Caki2 (cell line): ENCODE results near the gene LIPA. TPM values are rescaled to one million over a fixed set of nuclear protein-coding genes. Genes with fewer than 3 reads are reported as not detected.
"Not testable (repeated sequence)": the region's sequence is repeated elsewhere in the genome, so short reads cannot be mapped to it uniquely, and the experiment has no call there.

Source experiments
- DNase-seq: peaks from one replicate; pipeline ENCODE4 v3.0.0-alpha.2; 2015; ENCODE audit warnings: low read depth
- in situ Hi-C: cut with HindIII; loops from 2 replicates; pipeline ENCODE4 v1.10.0; 2016; ENCODE audit warnings: low sequenced_read_pairs, low pct_unique_long_range_greater_than_20kb, mixed read lengths
- total RNA-seq: library from RNA; depleted of rRNA; stranded (reverse); fragments of >200 nt; shearing (Covaris generic); gene quantifications from 2 replicates; pipeline ENCODE4 v1.2.3, GENCODE V29; 2014; ENCODE audit warnings: low replicate concordance

The LIPA gene
- total RNA-seq, 1 experiment from 2014 or later, result 61.0 TPM

DNA sequence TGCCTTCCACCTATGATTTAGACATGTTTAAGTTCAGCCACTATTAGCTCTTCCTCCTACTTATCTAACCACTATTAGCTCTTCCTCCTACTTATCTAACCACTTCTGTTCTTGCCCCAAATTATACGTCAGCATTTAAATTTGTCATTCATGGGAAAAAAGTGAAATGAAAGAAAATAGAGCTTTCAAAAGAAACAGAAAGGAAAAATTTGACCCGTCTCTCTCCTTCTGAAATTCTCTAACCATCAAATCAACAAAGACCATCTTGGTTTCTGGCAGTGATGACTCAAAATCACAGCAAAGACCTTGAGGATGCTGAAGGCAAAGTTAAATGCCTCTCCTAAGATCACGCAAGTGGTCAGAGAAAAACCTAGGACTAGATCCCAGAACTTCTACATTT lies 2.6 kb downstream of the LIPA start:
- DNase-seq, result no peak
- in situ Hi-C loops, result no loop called here

DNA sequence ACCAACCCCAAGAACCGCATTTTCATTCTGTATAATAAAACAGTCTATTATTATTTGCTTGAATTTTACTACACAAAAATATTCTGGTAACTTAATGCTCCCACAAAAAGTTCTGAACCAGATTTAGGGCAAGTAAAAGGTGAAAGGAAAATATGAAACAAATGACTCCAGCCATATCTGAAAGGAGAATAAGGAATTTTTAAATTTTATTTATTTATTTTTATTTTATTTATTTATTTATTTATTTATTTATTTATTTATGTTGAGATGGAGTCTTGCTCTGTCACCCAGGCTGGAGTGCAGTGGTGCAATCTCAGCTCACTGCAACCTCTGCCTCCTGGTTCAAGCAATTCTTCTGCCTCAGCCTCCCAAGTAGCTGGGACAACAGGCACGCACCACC lies 4.0 kb downstream of the LIPA start:
- in situ Hi-C loops, DNase-seq: not testable (repeated sequence)

DNA sequence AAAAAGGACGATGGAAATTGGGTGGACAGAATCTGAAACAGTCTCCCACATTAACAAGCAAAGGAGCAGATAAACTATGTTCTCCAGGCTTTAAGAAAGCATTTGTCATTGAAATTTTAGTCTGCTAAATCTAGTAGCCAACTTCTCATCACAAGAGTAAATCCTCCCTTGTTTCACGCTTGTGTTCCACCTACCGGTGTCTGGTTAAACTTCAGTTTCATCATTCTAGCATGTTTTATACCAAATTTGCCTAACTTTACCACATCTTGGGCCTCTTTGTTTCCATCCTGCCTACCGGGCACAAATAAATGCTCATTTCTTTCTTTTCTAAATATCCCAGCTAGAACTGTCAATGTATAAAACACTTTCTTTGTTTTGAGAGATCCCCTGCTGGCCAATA lies 5.8 kb downstream of the LIPA start:
- in situ Hi-C loops, result no loop called here
- DNase-seq, result no peak

DNA sequence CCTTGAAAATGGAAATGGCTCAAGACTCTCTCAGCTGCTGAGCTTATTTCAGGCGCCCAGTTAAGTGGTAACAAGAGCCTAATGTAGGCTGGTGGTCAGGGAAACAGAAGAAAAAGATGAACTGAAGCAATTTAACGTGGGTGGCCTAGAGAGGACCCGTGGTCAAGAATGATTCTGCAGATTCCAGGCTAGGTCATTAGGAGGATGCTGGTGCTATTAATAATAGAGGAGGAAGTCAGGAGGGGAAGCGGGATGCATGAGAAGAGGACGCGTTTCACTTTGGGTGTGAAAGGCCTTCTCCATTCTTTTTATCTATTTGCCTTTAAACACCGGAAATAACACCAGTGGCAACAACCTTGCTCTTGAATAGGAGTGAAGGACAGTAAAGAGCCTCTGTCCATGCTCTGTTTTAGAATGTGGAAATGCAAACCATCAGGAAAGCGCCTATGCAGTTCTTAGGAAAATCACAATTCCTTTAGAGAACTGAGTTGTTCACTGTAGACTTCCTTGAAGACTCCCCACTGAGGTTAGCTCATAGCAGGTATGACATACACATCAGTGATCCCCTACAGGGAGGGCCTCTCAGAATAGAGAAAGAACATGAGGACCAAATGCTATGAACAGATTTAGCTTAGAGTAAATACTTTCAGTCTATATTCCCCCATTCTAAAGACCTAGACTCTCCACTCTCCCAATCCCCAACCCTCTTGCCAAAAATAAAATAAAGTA lies 8.6 kb downstream of the LIPA start:
- DNase-seq, result no peak

DNA sequence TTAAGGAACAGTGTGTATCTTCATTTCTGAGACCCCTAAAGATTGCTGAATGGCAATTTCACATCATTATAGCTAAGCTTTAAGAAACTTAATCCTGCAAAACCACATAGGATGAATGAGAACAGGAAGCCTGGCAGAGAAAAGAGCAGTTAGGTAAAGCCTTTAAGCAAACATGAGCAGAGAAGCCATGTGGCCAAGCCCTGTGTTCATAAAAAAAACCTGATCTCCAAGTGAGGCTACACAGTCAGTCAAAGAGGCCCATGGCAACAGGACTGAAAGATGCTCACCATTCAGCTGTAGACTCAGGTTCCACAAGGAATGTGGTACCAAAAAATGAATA lies 9.3 kb downstream of the LIPA start:
- DNase-seq, result no peak
- in situ Hi-C loops, result no loop called here

More for the DNA sequence above, 8.6 kb downstream of the LIPA start:
- in situ Hi-C loops, result no loop called here

DNA sequence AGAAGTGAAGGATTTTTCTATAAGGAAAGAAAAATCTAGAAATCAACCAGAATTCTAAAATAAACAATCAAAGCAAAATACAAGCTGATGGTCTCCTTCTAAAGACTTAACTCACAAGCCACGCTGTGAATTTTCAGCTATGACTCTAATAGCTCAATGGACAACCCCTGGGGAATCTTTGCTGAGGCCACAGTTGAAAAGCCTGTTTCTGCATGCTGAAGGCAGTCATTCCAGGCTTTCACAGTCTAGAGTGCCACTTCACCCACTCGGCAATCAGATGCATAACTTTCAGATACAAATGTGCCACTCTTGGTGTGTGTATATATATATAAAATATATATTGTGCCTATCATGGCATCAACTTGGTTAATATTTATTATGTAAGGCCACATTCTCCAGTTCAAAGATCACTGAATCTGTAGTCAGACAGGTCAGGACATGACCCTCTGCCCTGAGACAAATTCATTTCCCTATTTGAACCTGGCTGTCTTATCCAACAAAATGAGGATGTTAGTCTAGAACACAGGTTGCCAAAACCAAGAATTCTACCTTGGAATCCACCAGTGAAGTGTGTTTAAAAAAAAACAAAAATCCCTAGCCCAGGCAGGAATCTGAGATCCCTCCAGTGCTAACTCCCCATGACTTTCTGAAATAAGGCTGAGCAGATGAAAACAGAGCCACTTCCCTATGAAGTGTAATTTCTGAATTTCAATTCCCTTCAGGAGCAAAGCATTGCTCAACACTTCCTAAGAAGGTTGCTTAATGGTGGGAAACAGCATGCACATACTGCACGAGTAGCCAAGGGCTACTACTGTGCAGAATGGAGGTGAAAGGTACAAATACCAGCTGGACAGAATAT lies 9.9 kb downstream of the LIPA start:
- in situ Hi-C loops, result no loop called here
- DNase-seq, result no peak

DNA sequence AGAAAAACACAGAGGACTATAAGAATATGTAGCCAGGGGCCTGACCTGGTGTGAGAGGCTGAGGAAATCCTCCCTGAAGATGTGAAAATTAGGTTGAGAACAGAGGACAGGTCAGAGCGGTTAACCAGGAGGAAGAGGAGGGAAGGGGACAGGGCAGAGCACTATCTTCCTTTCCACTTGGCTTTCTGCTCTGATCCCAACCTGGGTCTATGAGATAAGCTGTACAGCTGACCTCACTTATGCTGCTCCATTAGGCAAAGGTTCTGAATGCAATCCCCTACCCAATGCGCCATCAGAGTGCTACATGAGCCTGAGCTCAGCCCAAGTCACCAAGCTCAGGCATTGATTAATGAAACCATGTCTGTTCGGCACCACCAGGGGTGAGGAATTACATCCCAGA lies 10.5 kb downstream of the LIPA start:
- DNase-seq, result no peak
- in situ Hi-C loops, result no loop called here

DNA sequence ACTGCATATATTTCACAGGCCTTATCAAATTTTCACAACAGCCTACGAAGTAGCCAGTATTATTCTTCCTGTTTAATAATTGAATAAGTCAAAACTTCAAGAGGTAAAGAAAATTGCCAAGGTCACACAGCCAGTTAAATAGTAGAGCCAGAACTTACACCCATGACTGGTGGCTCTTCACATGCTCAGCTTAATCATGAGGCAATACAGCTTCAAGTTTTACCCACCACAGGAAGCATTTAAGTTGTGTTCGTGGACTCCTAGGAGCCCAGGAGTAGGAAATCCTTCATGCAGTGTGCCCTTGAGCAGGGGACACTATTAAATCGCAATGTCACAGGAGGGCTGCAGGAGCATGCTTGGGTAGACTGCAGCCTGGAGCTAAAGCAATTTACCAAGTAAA lies 11.1 kb downstream of the LIPA start:
- no peak for DNase-seq
- in situ Hi-C loops, result no loop called here

DNA sequence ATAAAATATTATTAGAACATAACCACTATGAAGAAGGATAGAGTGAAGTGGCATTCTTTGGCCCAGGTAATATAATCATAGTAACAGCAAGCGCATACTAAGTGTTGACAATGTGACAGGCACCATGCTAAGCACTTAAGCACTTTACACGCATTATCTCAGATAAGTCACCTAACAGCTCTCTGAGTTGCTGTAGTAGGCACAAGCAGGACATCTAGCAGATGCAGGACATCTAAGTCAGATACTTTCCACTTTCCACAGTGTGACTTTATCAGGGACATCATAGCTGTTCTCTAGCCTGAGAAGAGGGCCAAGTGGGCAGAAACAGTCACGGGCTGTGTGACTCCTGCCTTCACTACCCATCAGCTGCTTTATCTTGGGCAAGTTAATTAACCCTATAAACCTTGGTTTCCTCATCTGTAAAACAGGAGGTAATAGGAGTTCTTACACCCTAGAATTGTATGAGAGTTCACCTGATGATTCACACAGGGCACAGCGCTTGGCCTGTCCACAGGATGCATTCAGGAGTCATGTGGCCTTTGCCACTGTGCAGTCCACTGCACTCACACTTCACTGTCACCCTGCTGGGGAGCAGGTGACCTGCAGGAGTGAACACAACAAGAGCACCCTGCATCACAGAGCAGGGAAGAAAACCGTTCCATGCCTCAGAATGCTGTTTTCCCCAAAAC lies 12.5 kb downstream of the LIPA start:
- in situ Hi-C loops, result no loop called here
- DNase-seq, result no peak

DNA sequence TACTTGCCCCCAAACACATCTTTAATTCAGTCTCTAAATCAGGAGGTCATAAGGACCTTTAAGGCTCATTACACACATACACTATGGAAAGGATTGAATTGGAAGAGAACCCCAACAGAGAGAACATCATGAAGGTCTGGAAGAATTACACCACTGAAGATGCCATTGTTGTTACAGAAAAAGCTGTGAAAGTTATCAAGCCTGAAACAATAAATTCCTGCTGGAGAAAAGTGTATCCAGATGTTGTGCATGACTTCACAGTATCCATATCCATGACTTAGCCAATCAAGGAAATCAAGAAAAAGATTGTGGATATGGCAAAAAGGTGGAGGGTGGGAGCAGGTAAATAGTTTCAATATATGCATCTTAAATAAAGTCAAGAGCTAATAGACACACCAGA lies 13.7 kb downstream of the LIPA start:
- in situ Hi-C loops, result no loop called here

DNA sequence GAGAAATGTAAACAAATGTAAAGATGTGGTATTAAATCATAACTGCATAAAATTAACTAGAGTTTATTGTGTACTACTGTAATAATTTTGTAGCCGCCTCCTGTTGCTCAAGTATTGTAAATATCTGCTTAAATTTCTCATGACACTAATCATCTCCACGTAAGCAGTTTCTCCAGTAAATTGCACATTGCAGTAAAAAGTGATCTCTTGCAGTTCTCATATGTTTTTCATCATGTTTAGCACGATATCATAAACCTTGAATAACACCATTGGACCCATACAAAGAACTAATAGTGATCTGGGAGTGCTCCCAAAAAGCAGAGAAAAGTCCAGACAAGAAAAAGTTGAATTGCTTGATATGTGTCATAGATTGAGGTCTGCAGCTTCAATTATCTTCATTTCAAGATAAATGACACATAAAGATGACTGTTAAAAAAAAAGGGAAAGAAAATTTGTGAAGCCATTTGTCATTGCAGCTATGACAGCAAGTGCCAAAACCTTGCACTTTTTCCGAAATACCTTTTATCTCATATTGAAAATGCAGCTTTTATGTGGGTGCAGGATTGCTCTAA lies 15.3 kb downstream of the LIPA start:
- in situ Hi-C loops, result no loop called here
- no peak for DNase-seq

More for the DNA sequence above, 13.7 kb downstream of the LIPA start:
- no peak for DNase-seq

DNA sequence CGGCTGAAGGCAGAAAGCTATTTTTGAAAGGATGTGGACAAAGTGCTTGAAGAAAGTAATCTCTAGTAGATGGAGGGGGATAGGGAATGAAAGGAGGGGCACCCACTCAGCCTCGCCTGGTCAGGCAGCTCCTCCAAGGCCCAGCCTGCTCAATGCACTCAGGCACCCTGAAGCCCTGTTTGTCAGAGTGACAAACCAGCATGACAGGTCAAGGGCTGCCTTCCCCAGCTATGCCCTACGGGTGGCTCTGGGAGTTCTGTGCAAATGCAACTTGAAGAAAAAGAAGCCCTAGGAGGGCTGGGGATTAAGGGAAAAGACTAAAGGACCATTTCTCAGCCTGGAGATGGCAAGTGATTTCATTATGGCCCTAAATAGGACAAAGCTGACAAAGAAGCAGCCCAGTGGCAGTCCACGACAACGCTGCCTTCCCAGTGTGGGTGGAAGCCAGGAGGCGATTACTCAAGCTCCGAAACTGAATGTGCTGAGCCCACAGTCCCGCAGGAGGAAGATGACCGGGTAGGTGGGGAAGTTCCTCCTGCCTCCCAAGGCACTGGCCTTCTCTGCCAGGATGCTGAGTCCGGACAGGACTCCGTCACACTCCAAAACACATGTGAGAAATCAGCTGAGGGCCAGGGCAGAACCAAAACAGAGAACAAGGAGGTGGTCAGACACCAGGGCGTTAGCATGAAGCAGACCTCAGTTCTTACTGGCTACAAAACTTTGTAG lies 16.3 kb downstream of the LIPA start:
- no peak for DNase-seq
- in situ Hi-C loops, result no loop called here

DNA sequence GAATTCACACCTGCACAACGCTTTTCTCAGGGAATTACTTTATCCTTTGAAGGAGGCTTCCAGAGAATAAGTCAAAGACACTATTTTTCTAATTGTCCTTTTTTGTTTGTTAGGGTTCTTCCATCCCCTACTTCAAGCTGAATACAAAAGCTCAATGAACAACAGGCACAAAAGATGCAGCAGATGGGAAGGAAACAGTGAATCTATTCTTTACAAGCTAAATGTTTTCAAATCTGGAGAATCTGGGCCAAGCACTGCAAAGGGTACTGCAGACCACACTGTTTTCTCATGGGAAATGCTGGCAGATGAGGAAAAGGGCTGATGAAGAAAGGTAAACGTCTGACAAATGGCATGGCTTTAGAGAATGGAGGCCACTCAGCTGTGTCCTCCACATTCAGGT lies 18.5 kb downstream of the LIPA start:
- in situ Hi-C loops, result no loop called here
- no peak for DNase-seq

DNA sequence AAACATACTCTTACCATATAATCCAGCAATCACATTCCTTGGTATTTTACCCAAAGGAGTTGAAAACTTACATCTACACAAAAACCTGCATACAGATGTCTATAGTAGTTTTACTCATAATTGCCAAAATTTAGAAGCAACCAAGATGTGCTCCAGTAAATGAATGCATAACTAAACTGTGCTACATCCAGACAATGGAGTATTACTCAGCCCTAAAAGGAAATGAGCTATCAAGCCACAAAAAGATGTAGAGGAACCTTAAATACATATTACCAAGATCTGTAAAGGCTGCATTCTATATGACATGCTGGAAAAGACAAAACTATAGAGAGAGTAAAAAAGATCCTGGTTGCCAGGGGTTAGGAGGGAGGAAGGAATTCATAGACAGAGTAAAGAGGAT lies 22.6 kb downstream of the LIPA start:
- in situ Hi-C loops, result no loop called here
- DNase-seq, result no peak

DNA sequence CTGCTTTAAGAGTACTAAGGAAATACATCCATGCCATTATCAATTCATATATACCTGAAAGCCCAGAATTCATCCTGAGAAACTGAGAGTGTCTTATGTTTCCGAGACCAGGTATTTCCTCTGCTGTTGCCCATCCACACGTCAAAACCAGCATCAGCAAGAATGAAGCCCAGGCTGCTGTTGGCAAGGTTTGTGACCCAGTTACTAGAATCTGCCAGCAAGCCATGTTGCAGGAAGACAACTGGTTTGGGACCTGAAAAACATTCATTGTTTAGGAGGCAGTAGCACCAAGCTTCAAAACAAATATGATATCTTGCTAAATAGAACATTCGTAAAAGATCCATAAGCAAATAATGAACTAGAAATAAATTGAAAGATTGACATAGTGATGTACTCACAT lies 23.4 kb downstream of the LIPA start:
- no peak for DNase-seq
- in situ Hi-C loops, result no loop called here

DNA sequence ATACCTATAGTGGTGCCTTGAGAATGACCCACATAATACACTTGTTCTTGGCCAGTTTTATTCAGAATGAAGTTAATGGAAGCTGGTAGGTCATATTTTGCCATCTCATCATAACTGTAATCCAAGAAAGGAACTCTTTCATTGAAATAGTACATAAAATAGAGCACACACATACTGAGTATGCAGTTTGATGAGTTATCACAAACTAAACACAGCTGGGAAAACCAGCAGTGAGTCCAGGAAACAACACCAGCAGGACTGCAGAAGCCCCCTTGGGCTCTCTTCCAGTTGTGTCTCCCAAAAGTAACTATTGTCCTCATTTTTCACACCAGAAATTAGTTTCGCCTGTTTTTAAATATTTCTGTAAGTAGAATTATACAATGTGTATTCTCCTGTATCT lies 24.7 kb downstream of the LIPA start:
- no peak for DNase-seq
- in situ Hi-C loops, result no loop called here

DNA sequence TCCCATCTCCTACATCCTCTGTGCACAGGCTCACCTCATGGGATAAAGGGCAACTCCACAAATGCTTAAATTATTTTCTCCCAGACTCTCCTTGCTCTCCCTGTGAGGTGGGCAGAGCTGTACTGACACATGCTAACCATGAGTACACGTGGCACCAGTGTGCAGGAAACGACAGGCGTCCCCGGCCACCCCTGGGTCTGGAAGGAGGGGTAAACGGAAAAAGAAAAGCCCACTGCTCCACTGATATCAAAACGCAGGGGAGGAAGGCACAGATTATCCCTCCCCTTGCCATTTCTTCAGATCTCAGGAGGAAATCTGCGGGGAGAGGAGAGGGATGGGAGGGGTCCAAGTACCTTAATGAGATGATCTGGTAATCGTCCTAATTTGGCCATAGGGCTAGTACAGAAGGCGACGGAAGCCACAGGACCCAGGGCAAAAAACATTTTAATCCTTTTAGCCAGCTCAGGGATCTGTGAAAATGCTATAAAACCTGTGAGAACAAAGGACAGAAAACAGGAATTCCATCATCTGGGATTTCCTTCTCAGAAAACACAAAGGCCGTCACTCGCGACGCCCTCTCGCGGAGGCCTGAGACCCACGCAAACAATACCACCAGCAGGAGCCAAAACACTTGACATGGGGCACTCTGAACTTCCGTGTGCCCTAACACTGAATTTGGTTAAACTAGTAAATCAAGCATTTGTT lies 26.7 kb downstream of the LIPA start:
- no peak for DNase-seq
- in situ Hi-C loops, result loop anchor here (25.0 kb wide), 1 partner anchor 213 kb away; no protein-coding TSS in a partner anchor

DNA sequence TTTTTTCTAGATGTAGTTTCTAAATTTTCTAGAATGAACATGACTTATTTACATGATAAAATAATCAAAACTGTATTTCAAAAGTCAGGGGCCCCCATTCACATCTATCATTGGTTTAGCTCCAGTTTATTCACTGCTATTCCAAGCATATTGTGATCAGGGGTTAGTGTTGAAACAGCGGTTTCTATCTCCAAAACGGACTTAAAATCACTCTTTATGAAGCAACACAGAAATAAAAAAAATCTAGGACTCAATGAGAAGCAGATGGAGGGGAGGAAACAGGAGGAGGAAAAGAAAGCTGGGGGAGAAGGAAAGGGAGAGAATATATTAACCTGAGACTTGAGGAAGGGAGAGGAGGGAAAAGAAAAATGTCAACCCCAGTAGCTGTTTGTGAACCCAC lies 29.7 kb downstream of the LIPA start:
- in situ Hi-C loops, result loop anchor here (25.0 kb wide), 1 partner anchor 210 kb away; no protein-coding TSS in a partner anchor
- no peak for DNase-seq
